ENCODE data around the gene ZXDC. TPM values are rescaled to one million over a fixed set of nuclear protein-coding genes. Genes with fewer than 3 reads are reported as not detected.
A peak's percentile ranks its signal among the peaks of the same experiment; 100 is the strongest.

Gene ZXDC
- polyA plus RNA-seq, 1 donor (not counting 4 experiments of a cell fraction or from before 2014, with no cell fraction given), result 10.7 TPM

- no peaks in the 10 kb centered on the region for H3K9me3 ChIP-seq (ENCODE audit: control insufficient read depth, low read depth, low read length)
- no peaks in the 10 kb centered on the region for H3K36me3 ChIP-seq (ENCODE audit: control insufficient read depth in 2 of 2, extremely low read depth in 1 of 2, insufficient read depth in 2 of 2, low read length in 2 of 2)
- FAIRE-seq (no peak), DNase-seq (ENCODE audit: low read depth, low spot score) (no peak)
- no peak overlapping the region for H2AFZ ChIP-seq (ENCODE audit: control insufficient read depth, low read length)
- H3K4me3 ChIP-seq (ENCODE audit: control insufficient read depth in 2 of 3, extremely low read depth in 1 of 3, insufficient read depth in 2 of 3, low read depth in 1 of 3, low read length in 3 of 3), result no peak overlapping the region
- no peak overlapping the region for H3K4me2 ChIP-seq (ENCODE audit: control insufficient read depth, extremely low read depth, insufficient read depth, low read depth, low read length)
- dilution Hi-C loops (cut with MboI; ENCODE audit: extremely low pct_ligation_motif_present, low sequenced_read_pairs), result no loop called here
- peaks cover 12% of the 10 kb centered on the region for H3K4me1 ChIP-seq (ENCODE audit: control insufficient read depth, extremely low read depth, insufficient read depth, low read length)
- no peaks in the 10 kb centered on the region for H3K79me2 ChIP-seq (ENCODE audit: control insufficient read depth, insufficient read depth, low read length)
- H4K20me1 ChIP-seq (ENCODE audit: control insufficient read depth, extremely low read depth, insufficient read depth, low read length), result no peaks in the 10 kb centered on the region
- no peak overlapping the region for H3K9ac ChIP-seq (ENCODE audit: control insufficient read depth, extremely low read depth, insufficient read depth, low read length)
- H3K9me1 ChIP-seq (ENCODE audit: control insufficient read depth, extremely low read depth, insufficient read depth, low read length), result no peaks in the 10 kb centered on the region
- TF ChIP-seq EZH2 (IDR thresholded peaks at IDR 0.05; ENCODE audit: low read length), result no peak
- no peak for TF ChIP-seq CTCF (optimal IDR thresholded peaks at IDR 0.05 in 1 of 3, IDR thresholded peaks at IDR 0.05 in 1 of 3, conservative IDR thresholded peaks at IDR 0.05 in 1 of 3; ENCODE audit: extremely low read depth in 1 of 3, insufficient read depth in 2 of 3, low read length in 3 of 3)
- H3K27me3 ChIP-seq (ENCODE audit: control insufficient read depth, extremely low read depth, insufficient read depth, low read length), result peaks cover 12% of the 10 kb centered on the region
- H3K27ac ChIP-seq (ENCODE audit: control insufficient read depth, insufficient read depth, low read length), result no peak overlapping the region
Measured at GRCh38 chr3:126491221-126492013, 15.7 kb upstream of the ZXDC start.

GRCh38 chr3:126490619-126491018, 14.9 kb upstream of the ZXDC start:
- Histone ChIP-seq H2AFZ (ENCODE audit: control insufficient read depth, low read length) (no peak overlapping the region), H3K9ac (ENCODE audit: control insufficient read depth, extremely low read depth, insufficient read depth, low read length) (no peak overlapping the region), H3K4me3 (ENCODE audit: control insufficient read depth in 2 of 3, extremely low read depth in 1 of 3, insufficient read depth in 2 of 3, low read depth in 1 of 3, low read length in 3 of 3) (no peak overlapping the region), H3K27ac (ENCODE audit: control insufficient read depth, insufficient read depth, low read length) (no peak overlapping the region), H3K9me1 (ENCODE audit: control insufficient read depth, extremely low read depth, insufficient read depth, low read length) (no peaks in the 10 kb centered on the region), H3K79me2 (ENCODE audit: control insufficient read depth, insufficient read depth, low read length) (no peaks in the 10 kb centered on the region), H3K36me3 (ENCODE audit: control insufficient read depth in 2 of 2, extremely low read depth in 1 of 2, insufficient read depth in 2 of 2, low read length in 2 of 2) (no peaks in the 10 kb centered on the region), H3K4me1 (ENCODE audit: control insufficient read depth, extremely low read depth, insufficient read depth, low read length) (peaks cover 14% of the 10 kb centered on the region), H3K27me3 (ENCODE audit: control insufficient read depth, extremely low read depth, insufficient read depth, low read length) (peaks cover 12% of the 10 kb centered on the region), H3K9me3 (ENCODE audit: control insufficient read depth, low read depth, low read length) (no peaks in the 10 kb centered on the region), H3K4me2 (ENCODE audit: control insufficient read depth, extremely low read depth, insufficient read depth, low read depth, low read length) (no peak overlapping the region), H4K20me1 (ENCODE audit: control insufficient read depth, extremely low read depth, insufficient read depth, low read length) (no peaks in the 10 kb centered on the region)
- TF ChIP-seq CTCF (optimal IDR thresholded peaks at IDR 0.05 in 1 of 3, IDR thresholded peaks at IDR 0.05 in 1 of 3, conservative IDR thresholded peaks at IDR 0.05 in 1 of 3; ENCODE audit: extremely low read depth in 1 of 3, insufficient read depth in 2 of 3, low read length in 3 of 3) (peak in 2 of 3 experiments; percentile 28 to 43), EZH2 (IDR thresholded peaks at IDR 0.05; ENCODE audit: low read length) (no peak)
- no peak for FAIRE-seq
- dilution Hi-C loops (cut with MboI; ENCODE audit: extremely low pct_ligation_motif_present, low sequenced_read_pairs), result no loop called here
- DNase-seq (ENCODE audit: low read depth, low spot score), result no peak

Data from keratinocyte (primary cell).